Measurements from ENCODE around the gene GIPC3. TPM values are rescaled to one million over a fixed set of nuclear protein-coding genes. Genes with fewer than 3 reads are reported as not detected.

GIPC3 gene
- total RNA-seq, 1 experiment from 2014 or later: 0.34 TPM

- no TSS peak for BruUV-seq (replicated peaks)
- intact Hi-C loops (cut with micrococcal nuclease; ENCODE audit: unreplicated experiment): no loop called here
- no peaks in the 10 kb centered on the region for H3K27me3 ChIP-seq (replicated peaks; ENCODE audit: insufficient read depth, low read depth, low read length, poor library complexity)
- TF ChIP-seq, protein P1, sequence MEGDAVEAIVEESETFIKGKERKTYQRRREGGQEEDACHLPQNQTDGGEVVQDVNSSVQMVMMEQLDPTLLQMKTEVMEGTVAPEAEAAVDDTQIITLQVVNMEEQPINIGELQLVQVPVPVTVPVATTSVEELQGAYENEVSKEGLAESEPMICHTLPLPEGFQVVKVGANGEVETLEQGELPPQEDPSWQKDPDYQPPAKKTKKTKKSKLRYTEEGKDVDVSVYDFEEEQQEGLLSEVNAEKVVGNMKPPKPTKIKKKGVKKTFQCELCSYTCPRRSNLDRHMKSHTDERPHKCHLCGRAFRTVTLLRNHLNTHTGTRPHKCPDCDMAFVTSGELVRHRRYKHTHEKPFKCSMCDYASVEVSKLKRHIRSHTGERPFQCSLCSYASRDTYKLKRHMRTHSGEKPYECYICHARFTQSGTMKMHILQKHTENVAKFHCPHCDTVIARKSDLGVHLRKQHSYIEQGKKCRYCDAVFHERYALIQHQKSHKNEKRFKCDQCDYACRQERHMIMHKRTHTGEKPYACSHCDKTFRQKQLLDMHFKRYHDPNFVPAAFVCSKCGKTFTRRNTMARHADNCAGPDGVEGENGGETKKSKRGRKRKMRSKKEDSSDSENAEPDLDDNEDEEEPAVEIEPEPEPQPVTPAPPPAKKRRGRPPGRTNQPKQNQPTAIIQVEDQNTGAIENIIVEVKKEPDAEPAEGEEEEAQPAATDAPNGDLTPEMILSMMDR (conservative IDR thresholded peaks at IDR 0.05; ENCODE audit: low read depth, low read length): no peak
- TF ChIP-seq EZH2 (IDR thresholded peaks at IDR 0.05; ENCODE audit: borderline replicate concordance, low read depth, low read length, poor library complexity, severe bottlenecking): no peak
- H3K9me3 ChIP-seq (ENCODE audit: low read depth, low read length, poor library complexity, severe bottlenecking): no peaks in the 10 kb centered on the region
- no peak overlapping the region for H3K27ac ChIP-seq (ENCODE audit: low read depth, low read length, poor library complexity, severe bottlenecking)
- DNase-seq (ENCODE audit: low spot score): no peak
- ChIA-PET CTCF (no interaction called here), POLR2A (ENCODE audit: low non-redundant PET) (no interaction called here)
- no peak overlapping the region for H3K4me3 ChIP-seq (ENCODE audit: low read depth, low read length, poor library complexity, severe bottlenecking)
- H3K36me3 ChIP-seq (ENCODE audit: insufficient read depth, low read length, poor library complexity, severe bottlenecking): peaks cover 8% of the 10 kb centered on the region
- H3K4me1 ChIP-seq (ENCODE audit: insufficient read depth, low read length, poor library complexity, severe bottlenecking): peaks cover 3% of the 10 kb centered on the region
These were observed 46.0 kb downstream of the GIPC3 start for GRCh38 chr19:3631053-3631861.

DNA sequence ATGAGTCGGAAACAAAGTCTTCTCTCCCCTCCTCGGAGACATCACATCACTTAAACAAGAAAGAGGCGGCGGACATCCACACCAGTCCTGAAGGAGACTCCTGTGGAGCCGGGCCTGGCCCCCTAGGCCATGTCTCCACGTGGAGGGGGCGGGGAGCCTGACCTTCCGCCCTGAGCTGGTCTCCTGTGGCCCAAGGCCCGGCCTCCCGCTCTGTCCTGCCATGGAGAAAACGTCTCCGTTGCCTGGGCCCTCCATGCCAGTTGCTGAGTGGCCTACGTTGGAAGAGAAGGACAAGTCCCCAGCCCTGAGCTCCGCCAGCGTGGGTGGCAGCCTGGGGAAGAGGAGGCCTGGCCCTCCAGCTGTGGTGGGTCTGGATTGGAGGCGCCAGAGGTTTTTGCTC lies 46.8 kb downstream of the GIPC3 start:
- CTCF ChIA-PET: no interaction called here
- DNase-seq (ENCODE audit: low spot score): no peak
- no peak for TF ChIP-seq EZH2 (IDR thresholded peaks at IDR 0.05; ENCODE audit: borderline replicate concordance, low read depth, low read length, poor library complexity, severe bottlenecking)
- TF ChIP-seq, protein P1 (conservative IDR thresholded peaks at IDR 0.05; ENCODE audit: low read depth, low read length): no peak
- BruUV-seq (replicated peaks): no TSS peak
- Histone ChIP-seq H3K27me3 (replicated peaks; ENCODE audit: insufficient read depth, low read depth, low read length, poor library complexity) (no peaks in the 10 kb centered on the region), H3K9me3 (ENCODE audit: low read depth, low read length, poor library complexity, severe bottlenecking) (no peaks in the 10 kb centered on the region), H3K4me1 (ENCODE audit: insufficient read depth, low read length, poor library complexity, severe bottlenecking) (peaks cover 3% of the 10 kb centered on the region), H3K4me3 (ENCODE audit: low read depth, low read length, poor library complexity, severe bottlenecking) (no peak overlapping the region), H3K36me3 (ENCODE audit: insufficient read depth, low read length, poor library complexity, severe bottlenecking) (peaks cover 8% of the 10 kb centered on the region), H3K27ac (ENCODE audit: low read depth, low read length, poor library complexity, severe bottlenecking) (no peak overlapping the region)
- intact Hi-C loops (cut with micrococcal nuclease; ENCODE audit: unreplicated experiment): no loop called here
- POLR2A ChIA-PET (ENCODE audit: low non-redundant PET): no interaction called here

DNA sequence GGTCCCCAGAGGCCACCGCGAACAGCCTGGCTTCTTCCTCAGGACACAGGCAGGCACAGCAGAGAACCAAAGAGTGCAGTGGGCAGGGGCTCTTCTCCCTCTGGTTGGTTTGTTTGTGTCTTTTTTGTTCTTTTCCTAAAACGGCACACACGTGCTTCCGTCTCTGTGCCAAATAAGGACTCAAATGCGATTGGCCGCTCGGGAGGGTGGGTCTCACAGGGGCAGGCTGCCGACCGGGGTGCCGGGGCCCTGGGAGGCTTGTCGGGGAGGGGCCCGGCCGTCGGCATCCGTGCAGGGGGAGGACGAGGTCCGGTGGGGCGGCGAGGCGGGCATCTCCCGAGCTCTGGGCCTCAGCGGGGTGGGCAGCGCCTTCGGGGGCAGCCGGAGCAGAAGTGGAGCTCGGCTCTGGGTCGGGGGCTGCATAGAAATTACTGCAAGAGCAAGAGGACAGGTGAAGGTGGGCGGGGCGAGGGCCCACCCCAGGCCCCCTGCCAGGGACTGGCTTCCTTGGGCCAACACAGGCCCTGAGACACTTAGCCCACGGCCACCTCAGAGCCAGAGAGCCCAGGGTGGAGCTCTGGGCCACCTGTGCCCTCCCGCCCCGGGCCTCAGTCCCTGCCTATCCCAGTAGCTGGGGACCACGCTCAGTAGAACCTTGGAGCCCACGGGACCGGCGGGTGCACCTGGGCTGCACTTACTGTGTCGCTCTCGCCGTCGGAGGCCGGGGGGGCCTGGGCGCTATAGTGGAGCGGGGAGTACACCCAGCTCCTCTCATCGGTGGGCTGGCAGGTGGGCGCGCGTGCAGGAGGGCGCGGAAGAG lies 47.7 kb downstream of the GIPC3 start:
- BruUV-seq (replicated peaks): TSS peak; percentile 21
- Histone ChIP-seq H3K4me1 (ENCODE audit: insufficient read depth, low read length, poor library complexity, severe bottlenecking) (no peaks in the 10 kb centered on the region), H3K27ac (ENCODE audit: low read depth, low read length, poor library complexity, severe bottlenecking) (no peak overlapping the region), H3K27me3 (replicated peaks; ENCODE audit: insufficient read depth, low read depth, low read length, poor library complexity) (no peaks in the 10 kb centered on the region), H3K9me3 (ENCODE audit: low read depth, low read length, poor library complexity, severe bottlenecking) (no peaks in the 10 kb centered on the region), H3K4me3 (ENCODE audit: low read depth, low read length, poor library complexity, severe bottlenecking) (no peak overlapping the region), H3K36me3 (ENCODE audit: insufficient read depth, low read length, poor library complexity, severe bottlenecking) (peaks cover 8% of the 10 kb centered on the region)
- intact Hi-C loops (cut with micrococcal nuclease; ENCODE audit: unreplicated experiment): no loop called here
- DNase-seq (ENCODE audit: low spot score): no peak
- ChIA-PET POLR2A (ENCODE audit: low non-redundant PET) (no interaction called here), CTCF (no interaction called here)
- TF ChIP-seq EZH2 (IDR thresholded peaks at IDR 0.05; ENCODE audit: borderline replicate concordance, low read depth, low read length, poor library complexity, severe bottlenecking): no peak
- TF ChIP-seq, protein P1 (conservative IDR thresholded peaks at IDR 0.05; ENCODE audit: low read depth, low read length): no peak
